ENCODE data around the gene MLLT6.
A peak's percentile ranks its signal among the peaks of the same experiment; 100 is the strongest.

MLLT6 gene

DNA sequence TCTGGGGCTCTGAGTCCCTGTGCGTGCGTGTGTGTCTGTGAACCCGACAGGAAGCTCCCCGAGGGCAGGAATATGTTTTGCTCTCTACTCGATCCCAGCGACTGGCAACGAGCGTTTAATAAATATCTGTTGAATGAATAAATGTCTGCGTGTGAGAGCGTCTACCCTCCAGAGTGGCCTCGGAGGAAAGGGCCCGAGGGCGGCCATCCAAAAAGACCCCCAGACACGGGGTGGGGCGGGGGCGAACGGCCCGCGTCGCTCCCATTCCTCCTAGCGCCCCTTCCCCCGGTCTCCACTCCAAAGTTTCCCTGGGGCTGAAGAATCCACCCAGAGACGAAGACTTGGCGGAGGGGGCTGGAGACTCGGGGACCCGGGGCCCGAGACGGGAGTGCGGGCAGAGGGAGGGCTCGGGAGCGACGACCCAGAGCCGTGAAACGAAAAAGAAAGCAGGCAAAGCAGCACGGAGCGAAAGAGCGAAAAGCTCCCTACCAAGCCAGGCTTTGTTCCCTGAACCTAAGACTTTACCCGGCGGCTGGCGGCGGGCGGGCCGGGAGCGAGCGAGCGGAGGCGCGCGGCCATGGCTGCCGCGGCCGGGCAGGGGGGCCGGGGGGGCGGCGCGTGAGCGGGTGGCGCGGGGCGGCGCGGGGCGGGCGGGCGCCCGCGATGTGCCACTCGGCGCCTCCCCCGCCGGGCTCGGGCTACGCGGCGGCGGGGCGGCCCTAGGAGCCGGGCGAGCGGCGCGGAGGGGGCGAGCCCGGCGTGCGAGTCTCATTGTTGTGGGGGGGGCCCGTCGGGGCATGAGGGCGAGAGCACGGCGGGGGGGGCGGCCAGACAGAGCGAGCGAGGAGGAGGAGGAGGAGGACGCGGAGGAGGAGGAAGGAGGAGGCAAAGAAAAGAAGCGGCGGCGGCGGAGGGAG is at the start of gene MLLT6:
Gene MLLT6, plus strand, starts transcription at position 668 of the 917 bp plus-strand sequence. CDS start 360 bp downstream, outside the sequence.
- in situ Hi-C loops (cut with MboI; ENCODE audit: low pct_unique_long_range_greater_than_20kb, low sequenced_read_pairs) = no loop called here
- peak; percentile 68 for DNase-seq

DNA sequence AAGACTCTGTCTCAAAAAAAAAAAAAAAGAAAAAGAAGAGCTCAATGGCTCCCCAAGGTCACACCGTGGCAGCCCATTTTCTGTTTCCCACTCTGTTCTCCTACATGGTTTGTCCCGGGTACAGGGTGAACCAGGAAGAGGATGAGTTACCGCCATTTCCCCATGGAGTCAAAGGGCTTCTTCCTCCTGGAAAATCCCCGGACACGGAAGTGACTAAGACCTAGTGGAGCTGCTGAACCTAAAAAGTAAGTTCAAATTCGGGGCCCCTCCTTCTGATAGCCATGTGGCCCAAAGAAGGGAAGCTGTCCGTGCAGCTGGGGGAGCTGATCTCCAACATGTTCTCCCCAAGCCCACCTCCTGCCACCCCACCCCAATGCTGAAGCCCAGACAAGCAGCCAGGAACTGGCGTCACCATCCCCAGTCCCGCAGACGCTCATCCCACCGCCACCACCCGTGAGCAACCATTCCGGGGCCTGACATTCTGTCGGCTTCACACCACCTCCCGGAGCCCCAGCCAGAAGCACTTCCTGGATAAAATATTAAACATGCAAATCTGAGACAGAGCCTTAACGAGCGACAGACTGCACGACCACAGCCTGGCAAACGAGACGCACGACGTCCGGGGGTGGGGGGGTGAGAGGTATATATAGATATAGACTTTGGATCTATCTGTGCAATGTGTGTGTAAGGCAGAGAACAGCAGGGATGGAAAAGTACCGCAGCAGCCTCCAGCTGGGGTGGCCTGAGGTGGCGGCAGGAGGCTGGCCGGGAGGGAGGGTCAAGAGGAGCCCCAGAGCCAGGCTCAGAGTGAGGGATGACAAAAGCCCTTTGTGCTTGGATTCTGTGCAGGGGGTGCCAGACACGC is 47.9 kb upstream of the MLLT6 start:
- DNase-seq = no peak
- in situ Hi-C loops (cut with MboI; ENCODE audit: low pct_unique_long_range_greater_than_20kb, low sequenced_read_pairs) = no loop called here

DNA sequence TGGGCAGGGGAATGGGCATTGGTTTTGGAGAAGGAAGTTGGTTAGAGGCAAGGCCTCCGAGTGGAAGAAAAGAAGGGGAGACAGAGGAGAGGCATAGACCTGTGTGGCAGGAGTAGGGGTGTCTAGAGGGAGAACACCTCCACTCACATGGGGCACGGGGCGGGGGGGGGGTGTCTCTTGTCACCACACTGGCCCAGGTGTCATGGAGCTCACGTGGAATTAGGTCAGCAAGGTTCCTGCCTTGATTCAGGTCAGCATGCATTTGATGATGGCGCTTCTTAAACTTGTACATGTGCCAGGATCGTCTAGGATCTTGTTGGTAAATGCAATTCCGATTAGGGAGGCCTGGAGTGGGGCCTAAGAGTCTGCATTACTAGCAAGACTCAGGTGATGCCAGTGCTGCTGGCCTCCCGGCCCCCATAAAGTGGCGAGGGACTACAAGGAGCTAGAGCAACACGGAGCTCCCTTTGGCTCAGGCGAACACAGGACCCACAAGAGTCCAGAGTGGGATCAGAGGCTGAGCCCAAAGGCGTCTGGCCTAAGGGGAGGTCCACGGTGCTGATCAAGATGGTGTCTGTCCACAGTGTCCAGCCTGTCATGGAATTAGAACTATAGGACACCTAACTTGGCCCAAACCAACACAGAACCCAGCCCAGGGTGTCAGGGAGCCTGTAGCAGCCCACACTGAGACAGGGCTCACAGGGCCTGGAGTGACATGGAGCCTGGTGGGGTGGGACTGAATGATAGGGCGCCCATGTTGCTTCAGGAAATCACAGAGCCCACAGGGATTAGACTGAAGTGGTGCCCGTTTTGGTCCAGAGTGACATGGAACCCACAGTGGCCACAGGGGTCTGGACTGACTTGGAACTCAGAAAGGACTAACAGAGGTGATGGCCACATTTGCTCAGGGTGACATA is 47.0 kb upstream of the MLLT6 start:
- no peak for DNase-seq
- in situ Hi-C loops (cut with MboI; ENCODE audit: low pct_unique_long_range_greater_than_20kb, low sequenced_read_pairs) = no loop called here

DNA sequence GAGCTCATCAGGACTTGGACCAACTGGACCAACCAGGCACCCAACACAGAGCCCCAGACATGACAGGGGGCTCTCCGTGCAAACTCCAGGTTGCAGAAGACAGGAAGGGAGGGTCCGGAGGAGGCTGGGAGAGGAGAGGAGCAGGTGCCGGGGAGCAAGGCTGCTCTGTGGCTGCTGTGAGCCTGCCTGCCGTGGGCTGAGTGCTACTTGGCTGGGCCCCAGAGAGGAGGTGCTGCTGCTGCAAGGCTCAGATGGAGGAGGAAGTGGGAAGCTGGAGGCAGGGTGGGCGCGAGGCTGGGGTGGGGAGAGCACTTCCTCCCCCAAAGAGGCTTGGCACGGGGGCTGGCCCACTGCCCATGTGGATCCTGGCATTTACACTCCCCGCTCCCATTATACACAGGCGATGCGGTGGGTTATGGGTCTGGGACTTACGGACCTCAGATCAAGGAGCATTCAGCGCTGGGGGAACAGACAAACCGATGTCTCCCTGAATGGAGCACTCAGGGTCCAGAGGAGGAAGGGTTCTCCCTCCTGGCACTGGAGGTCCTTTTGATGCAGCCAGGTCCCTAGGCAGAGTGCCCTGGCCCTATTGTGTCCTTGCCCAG is 46.2 kb upstream of the MLLT6 start:
- DNase-seq = peak; percentile 66
- in situ Hi-C loops (cut with MboI; ENCODE audit: low pct_unique_long_range_greater_than_20kb, low sequenced_read_pairs) = no loop called here

DNA sequence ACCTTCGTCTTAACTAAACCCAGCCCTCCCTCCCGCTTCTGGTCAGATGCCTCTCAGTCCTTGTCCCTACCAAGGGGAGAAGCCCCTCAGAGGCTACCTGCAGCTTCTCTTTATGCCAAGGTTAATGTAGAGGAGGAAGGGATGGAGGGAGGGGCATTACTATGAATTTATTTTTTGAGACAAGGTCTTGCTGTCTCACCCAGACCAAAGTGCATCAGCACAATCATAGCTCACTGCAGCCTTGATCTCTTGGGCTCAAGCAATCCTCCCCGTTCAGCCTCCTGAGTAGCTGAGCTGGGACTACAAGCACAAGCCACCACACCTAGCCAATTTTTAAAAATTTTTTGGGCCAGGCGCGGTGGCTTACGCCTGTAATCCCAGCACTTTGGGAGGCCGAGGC is 45.7 kb upstream of the MLLT6 start:
- in situ Hi-C loops (cut with MboI; ENCODE audit: low pct_unique_long_range_greater_than_20kb, low sequenced_read_pairs) = no loop called here
- DNase-seq = no peak

DNA sequence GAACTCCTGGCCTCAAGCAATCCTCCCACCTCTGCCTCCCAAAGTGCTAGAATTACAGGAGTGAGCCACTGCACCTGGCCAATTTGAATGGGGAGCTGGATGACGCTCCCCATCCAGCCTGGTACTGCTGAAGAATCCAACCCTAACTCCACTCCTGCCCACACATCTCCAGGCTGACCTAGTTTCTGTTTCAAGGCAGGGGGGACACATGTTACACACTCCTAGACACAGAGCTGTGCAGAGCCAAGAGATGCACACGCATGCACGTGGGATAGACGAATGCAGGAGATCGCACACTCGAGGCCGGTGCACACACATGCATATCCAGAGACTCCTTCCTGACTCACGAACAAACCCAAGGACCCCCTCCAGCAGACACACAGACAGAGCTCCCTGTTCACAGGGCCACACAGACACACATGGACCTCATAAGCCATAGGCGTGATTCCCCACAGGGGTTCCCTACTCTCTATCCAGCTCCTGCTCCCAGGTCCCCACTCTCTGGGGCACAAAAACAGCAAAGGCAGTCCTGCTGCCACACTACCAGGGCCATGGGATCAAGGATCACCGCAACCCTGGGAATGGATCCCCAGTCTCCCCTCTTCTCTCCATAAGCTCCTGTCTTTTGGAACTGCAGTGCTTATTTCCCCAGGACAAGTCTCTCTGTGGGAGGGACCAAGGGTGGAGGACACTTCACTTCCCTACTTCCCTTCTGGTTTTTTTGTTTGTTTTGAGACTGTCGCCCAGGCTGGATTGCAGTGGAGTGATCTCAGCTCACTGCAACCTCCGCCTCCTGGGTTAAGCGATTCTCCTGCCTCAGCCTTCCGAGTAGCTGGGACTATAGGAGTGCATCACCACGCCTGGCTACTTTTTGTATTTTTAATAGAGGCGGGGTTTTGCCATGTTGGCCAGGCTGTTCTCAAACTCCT is 44.7 kb upstream of the MLLT6 start:
- peak; percentile 66 for DNase-seq
- in situ Hi-C loops (cut with MboI; ENCODE audit: low pct_unique_long_range_greater_than_20kb, low sequenced_read_pairs) = no loop called here

DNA sequence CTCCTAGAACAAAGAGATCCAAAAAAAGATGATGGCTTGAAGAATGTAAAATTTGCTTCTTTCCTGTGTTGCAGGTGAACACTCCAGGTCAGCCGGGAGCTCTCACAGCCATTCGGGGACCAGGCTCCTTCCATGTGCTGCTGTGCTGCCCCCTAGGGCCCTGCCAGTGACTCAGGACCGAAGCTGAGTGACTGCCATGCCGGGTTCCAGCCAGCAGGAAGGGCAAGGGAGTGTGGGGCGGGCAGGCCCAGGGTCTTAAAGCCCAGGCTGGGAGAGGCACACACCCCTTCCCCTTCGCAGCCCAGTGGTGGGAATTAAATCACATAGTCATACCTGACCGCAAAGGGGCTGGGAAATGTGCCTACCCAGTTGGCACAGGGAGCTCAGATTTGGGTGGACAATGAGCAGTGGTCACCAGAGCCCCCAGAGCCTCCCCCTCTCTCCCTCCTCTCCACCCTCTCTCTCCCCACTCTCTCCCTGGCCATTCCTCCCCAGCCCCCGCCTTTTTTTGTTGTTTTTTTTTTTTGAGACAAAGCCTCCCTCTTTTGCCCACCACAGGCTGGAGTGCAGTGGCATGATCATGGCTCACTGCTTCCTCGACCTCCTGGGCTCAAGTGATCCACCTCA is 41.8 kb upstream of the MLLT6 start:
- in situ Hi-C loops (cut with MboI; ENCODE audit: low pct_unique_long_range_greater_than_20kb, low sequenced_read_pairs) = no loop called here
- peak; percentile 65 for DNase-seq

DNA sequence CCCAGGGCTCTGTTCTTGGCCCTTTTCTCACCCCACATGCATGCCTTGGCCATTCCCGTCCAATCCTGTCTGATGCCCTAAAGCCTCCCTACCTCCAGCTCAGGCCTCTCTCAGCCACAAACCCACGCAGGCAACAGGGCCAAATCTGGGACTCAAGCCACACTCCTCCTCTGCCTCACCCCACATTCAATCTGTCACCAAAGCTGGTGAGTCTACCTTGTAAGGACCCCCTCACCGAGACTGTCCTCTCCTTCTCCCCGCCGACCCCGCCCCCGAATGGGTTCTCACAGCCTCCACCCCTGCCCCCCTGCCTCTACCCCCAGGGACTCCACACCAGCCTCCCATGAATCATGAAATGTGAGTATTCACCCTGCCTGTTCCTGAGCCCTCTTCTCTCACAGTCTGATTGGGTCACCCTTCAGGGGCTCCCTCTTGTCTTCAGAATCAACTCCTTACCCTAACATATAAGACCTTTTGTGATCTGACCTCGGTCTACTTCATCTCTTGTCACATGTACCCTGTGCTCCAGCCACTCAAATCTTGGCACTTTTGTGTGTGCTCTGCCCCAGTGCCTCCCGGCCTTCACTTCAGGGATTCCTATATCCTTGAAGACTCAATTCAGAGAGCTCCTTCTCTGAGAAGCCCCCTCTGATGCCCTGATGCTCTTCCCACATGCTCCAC is 41.0 kb upstream of the MLLT6 start:
- DNase-seq = no peak
- in situ Hi-C loops (cut with MboI; ENCODE audit: low pct_unique_long_range_greater_than_20kb, low sequenced_read_pairs) = no loop called here

DNA sequence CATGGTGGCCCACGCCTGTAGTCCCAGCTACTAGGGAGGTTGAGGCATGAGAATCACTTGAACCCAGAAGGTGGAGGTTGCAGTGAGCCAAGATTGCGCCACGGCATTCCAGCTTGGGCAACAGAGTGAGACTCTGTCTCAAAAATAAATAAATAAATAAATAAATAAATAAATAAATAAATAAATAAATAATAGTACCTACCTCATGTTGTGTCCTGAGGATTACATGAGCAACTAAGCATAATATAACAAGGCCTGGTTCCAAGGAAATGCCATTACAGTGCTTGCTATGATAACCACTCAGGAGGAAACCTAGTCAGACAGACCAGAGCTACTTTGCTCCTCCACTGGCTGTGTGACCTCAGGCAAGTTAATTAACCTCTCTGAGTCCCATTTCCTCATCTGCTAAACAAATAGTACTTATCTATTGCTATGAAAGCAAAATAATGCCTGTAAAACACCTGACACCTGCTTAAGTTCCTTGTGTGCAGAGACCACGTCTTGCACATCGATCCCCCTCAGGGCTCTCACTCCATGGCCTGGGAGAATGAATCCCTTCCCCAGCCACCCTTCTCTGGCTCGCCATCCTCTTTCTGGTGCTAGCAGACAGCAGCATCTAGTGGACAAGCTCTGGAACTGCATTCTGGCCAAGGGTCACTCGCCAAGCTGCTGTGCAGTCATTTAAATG is 37.8 kb upstream of the MLLT6 start:
- peak; percentile 77 for DNase-seq
- in situ Hi-C loops (cut with MboI; ENCODE audit: low pct_unique_long_range_greater_than_20kb, low sequenced_read_pairs) = no loop called here

DNA sequence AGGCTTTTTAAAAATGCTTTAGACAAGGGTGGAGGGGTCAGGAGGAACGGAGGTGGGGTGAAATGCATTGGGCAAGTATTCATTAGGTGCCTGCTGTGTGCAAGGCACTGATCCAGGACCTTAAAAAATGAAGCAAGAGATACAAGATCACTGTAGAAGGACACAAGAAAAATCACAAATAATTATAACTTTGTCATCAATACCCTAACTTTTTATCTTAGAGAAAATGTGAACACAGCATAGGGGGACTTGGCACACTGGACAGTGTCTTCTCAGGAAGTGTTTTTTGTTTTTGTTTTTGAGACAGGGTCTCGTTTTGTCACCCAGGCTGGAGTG is 37.3 kb upstream of the MLLT6 start:
- no peak for DNase-seq
- in situ Hi-C loops (cut with MboI; ENCODE audit: low pct_unique_long_range_greater_than_20kb, low sequenced_read_pairs) = no loop called here

DNA sequence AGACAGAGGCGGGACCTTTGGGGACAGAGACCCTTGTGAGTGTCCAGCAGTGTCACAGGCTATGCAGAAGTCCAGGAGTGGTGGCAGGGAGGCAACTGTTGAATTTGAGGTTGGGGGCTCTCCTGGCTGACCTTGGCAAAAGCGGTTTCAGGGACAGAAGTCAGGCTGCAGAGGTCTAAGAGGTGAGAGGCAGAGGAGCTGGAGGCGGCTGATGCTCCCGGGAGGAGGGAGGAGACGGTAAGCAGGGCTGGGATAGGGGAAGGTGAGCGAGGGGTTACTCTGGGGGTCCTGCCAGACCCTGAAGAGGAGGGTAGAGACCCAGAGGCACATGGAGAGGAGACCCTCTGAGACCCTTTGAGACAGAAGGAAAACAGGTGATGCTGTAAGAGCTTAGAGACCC is 35.6 kb upstream of the MLLT6 start:
- in situ Hi-C loops (cut with MboI; ENCODE audit: low pct_unique_long_range_greater_than_20kb, low sequenced_read_pairs) = no loop called here
- no peak for DNase-seq

DNA sequence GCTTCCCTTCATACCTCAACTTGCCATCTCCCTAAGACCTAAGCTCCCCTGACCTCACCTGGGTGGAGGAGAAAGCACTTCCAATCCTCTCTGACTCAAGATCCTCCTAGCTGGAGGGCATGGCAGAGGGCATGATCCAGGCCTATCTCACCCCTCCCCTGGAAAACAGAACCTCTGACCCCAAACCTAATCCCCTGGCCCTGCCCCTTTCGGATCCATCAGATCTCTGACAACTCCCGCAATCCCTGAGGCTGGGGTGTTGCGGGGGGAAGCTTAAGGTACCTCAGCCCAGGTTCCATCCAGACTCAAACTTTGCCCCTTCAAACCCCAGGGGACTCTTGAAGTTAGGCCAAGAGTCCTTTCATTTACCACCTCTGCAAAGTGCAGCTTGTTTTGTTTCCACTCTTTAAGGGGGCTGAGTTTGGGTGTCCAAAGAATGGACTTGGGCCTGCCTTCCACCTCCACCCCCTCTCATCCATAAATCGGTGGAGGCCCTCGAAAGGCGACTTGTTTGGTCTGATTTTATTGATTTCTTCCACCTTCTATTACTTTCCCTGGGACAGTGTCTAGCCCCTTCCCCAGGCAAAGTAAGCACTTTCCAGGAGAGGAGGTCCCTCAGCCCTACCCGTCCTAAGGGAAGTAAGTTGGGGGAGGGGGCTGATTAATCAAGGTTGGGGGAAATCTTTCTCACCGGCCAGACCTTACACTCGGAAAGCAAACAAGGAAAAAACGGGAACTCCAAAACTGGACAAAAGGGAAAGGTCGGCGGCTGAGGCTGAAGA is 32.9 kb upstream of the MLLT6 start:
- in situ Hi-C loops (cut with MboI; ENCODE audit: low pct_unique_long_range_greater_than_20kb, low sequenced_read_pairs) = loop anchor here (10.0 kb wide), 1 partner anchor 63 kb away; the partner anchor contains the start of gene CISD3
- no peak for DNase-seq

DNA sequence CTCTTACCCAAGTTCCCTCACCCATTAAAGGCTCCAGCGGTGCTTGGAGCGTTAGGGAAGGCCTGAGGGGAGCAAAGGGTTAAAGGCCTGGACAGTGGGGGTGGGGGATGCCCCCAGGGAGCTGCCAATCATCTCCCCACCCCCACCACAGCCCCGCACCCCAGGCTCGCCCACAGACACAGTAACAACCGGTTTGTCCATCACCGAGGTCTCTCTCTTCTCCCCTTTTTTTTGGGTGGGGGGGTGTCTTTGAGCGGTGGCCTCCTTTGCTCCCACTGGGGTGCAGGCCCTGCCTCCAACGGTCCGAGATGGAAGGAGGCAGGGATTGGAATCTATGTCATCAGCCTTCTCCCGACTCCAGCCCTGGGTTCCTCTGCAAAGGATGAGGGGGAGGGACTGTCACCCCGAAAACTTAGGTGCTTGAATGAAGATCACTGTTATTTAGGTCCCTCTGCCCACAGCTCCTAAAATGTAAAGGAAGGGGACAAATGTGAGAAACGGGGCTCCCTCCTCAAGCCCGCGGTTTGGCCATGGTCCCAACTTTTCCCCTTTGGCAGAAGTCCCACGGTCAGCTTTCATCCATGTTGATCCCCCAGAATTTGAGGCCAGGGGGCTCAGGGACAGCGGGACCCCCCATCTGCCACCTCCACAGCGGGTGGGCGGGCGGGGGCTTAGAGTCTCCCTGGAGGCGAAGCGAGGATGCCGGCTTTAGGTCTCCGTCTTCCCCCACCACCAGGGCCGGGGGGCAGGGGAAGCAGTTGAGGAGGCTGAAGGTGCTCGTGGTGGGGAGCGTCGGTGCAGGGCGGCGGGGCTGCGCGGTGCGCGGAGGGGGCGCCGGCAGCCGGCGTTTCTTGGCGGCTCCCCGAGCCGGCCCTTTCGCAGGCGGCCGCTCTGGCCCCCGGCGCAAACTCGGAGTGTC is 32.0 kb upstream of the MLLT6 start:
- no peak for DNase-seq
- in situ Hi-C loops (cut with MboI; ENCODE audit: low pct_unique_long_range_greater_than_20kb, low sequenced_read_pairs) = loop anchor here (10.0 kb wide), 1 partner anchor 62 kb away; the partner anchor contains the start of gene CISD3

DNA sequence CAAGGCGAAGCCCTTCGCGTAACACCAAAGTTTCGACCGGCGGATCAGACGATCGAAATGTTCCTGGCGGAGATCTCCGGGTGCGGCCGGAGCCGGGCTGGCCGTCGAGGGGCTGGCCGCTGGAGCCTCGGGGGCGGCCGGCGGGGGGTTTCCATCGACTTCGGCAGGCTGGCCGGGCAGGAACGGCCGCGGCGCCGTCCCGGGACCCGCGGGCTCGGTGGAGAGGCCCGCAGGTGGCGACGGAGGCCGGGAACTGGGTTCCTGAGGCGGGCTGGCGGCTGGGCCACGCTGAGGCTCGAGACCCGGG is 31.4 kb upstream of the MLLT6 start:
- in situ Hi-C loops (cut with MboI; ENCODE audit: low pct_unique_long_range_greater_than_20kb, low sequenced_read_pairs) = loop anchor here (10.0 kb wide), 1 partner anchor 61 kb away; the partner anchor contains the start of gene CISD3

More for the DNA sequence above, 31.4 kb upstream of the MLLT6 start:
- no peak for DNase-seq
